ENCODE data around the gene RIC3. TPM values are rescaled to one million over a fixed set of nuclear protein-coding genes. Genes with fewer than 3 reads are reported as not detected.

The RIC3 gene
- 10 to 100 TPM; 12.8 to 20.2 (median 17.5) TPM for total RNA-seq
- polyA plus RNA-seq = 10.0 TPM
- long read RNA-seq, donor 1, transcript RIC3-203 (6 exons, 2,929 nt) = major isoform, 32 of 42 reads
- long read RNA-seq, donor 1, partial matches to known transcripts = 1 of 42 reads
- long read RNA-seq, donor 1, other reads (novel, unspliced or antisense) = 6 of 42 reads
- long read RNA-seq, donor 2, transcript RIC3-203 (6 exons, 2,929 nt) = major isoform, 14 of 20 reads
- long read RNA-seq, donor 2, partial matches to known transcripts = 1 of 20 reads
- long read RNA-seq, donor 2, other reads (novel, unspliced or antisense) = 4 of 20 reads
- long read RNA-seq, donor 3, full-length matches to known transcripts = 52 of 77 reads
- long read RNA-seq, donor 3, partial matches to known transcripts = 6 of 77 reads
- long read RNA-seq, donor 3, other reads (novel, unspliced or antisense) = 19 of 77 reads
- long read RNA-seq, donor 4, transcript RIC3-203 (6 exons, 2,929 nt) = major isoform, 14 of 17 reads
- long read RNA-seq, donor 4, partial matches to known transcripts = 0 of 17 reads
- long read RNA-seq, donor 4, other reads (novel, unspliced or antisense) = 2 of 17 reads

GRCh38 chr11:8168485-8169257, at the start of gene RIC3:
RIC3 (minus strand) TSS chr11:8169025; CDS start chr11:8168989, 36 bp downstream.
- Histone ChIP-seq H3K9me3 (ENCODE audit: control insufficient read depth, low read length) (no peaks in the 10 kb centered on the region), H3K27ac (ENCODE audit: low read length) (peak within 1 kb of the TSS; percentile 23), H3K27me3 (ENCODE audit: control insufficient read depth, insufficient read depth) (no peaks in the 10 kb centered on the region), H3K4me1 (ENCODE audit: control insufficient read depth, insufficient read depth, low read length) (no peaks in the 10 kb centered on the region), H3K4me3 (ENCODE audit: low read length) (peak within 1 kb of the TSS; percentile 61)
- intact Hi-C loops (cut with DNase I) = no loop called here
- DNase-seq (peak; percentile 42 to 77 (median 76)), ATAC-seq (peak; percentile 85 to 89)
- 3% methylated on average over 62 of the region's 62 CpGs for WGBS

GRCh38 chr11:8218409-8218808, 49.6 kb upstream of the RIC3 start:
- 72% methylated on average over 4 of the region's 4 CpGs for WGBS
- no peak overlapping the region for H3K4me3 ChIP-seq (ENCODE audit: low read length)
- no peaks in the 10 kb centered on the region for H3K9me3 ChIP-seq (ENCODE audit: control insufficient read depth, low read length)
- no peaks in the 10 kb centered on the region for H3K4me1 ChIP-seq (ENCODE audit: control insufficient read depth, insufficient read depth, low read length)
- no peak for DNase-seq
- H3K27ac ChIP-seq (ENCODE audit: low read length) = no peak overlapping the region
- intact Hi-C loops (cut with DNase I) = no loop called here
- H3K27me3 ChIP-seq (ENCODE audit: control insufficient read depth, insufficient read depth) = no peaks in the 10 kb centered on the region
- ATAC-seq = no peak

GRCh38 chr11:8217926-8218325, 49.1 kb upstream of the RIC3 start:
- no peak overlapping the region for H3K27ac ChIP-seq (ENCODE audit: low read length)
- no peaks in the 10 kb centered on the region for H3K9me3 ChIP-seq (ENCODE audit: control insufficient read depth, low read length)
- DNase-seq = no peak
- intact Hi-C loops (cut with DNase I) = no loop called here
- H3K4me3 ChIP-seq (ENCODE audit: low read length) = no peak overlapping the region
- 86% methylated on average over 11 of the region's 11 CpGs for WGBS
- H3K27me3 ChIP-seq (ENCODE audit: control insufficient read depth, insufficient read depth) = no peaks in the 10 kb centered on the region
- no peaks in the 10 kb centered on the region for H3K4me1 ChIP-seq (ENCODE audit: control insufficient read depth, insufficient read depth, low read length)
- ATAC-seq = no peak

GRCh38 chr11:8217136-8217535, 48.3 kb upstream of the RIC3 start:
- H3K27ac ChIP-seq (ENCODE audit: low read length) = no peak overlapping the region
- no peak for ATAC-seq
- intact Hi-C loops (cut with DNase I) = no loop called here

GRCh38 chr11:8213376-8213775, 44.6 kb upstream of the RIC3 start:
- intact Hi-C loops (cut with DNase I) = no loop called here
- H3K27me3 ChIP-seq (ENCODE audit: control insufficient read depth, insufficient read depth) = no peaks in the 10 kb centered on the region
- no peak overlapping the region for H3K4me3 ChIP-seq (ENCODE audit: low read length)
- no peaks in the 10 kb centered on the region for H3K9me3 ChIP-seq (ENCODE audit: control insufficient read depth, low read length)
- 73% methylated on average over 4 of the region's 4 CpGs for WGBS
- DNase-seq (no peak), ATAC-seq (no peak)
- H3K4me1 ChIP-seq (ENCODE audit: control insufficient read depth, insufficient read depth, low read length) = no peaks in the 10 kb centered on the region
- H3K27ac ChIP-seq (ENCODE audit: low read length) = no peak overlapping the region

More at GRCh38 chr11:8217136-8217535, 48.3 kb upstream of the RIC3 start:
- no peak overlapping the region for H3K4me3 ChIP-seq (ENCODE audit: low read length)
- no peaks in the 10 kb centered on the region for H3K9me3 ChIP-seq (ENCODE audit: control insufficient read depth, low read length)
- H3K4me1 ChIP-seq (ENCODE audit: control insufficient read depth, insufficient read depth, low read length) = no peaks in the 10 kb centered on the region
- 79% methylated on average over 4 of the region's 4 CpGs for WGBS
- H3K27me3 ChIP-seq (ENCODE audit: control insufficient read depth, insufficient read depth) = no peaks in the 10 kb centered on the region
- DNase-seq = no peak

- H3K4me1 ChIP-seq (ENCODE audit: control insufficient read depth, insufficient read depth, low read length) = peaks cover 5% of the 10 kb centered on the region
- H3K27ac ChIP-seq (ENCODE audit: low read length) = no peak overlapping the region
- H3K4me3 ChIP-seq (ENCODE audit: low read length) = no peak overlapping the region
- ATAC-seq = no peak
- intact Hi-C loops (cut with DNase I) = no loop called here
- no peaks in the 10 kb centered on the region for H3K9me3 ChIP-seq (ENCODE audit: control insufficient read depth, low read length)
- DNase-seq = peak in 2 of 3 donors; percentile 79 to 80
- H3K27me3 ChIP-seq (ENCODE audit: control insufficient read depth, insufficient read depth) = no peaks in the 10 kb centered on the region
- WGBS = 50% methylated on average over 4 of the region's 4 CpGs
Observed at GRCh38 chr11:8209208-8209807, 40.5 kb upstream of the RIC3 start.

GRCh38 chr11:8207080-8208000, 38.5 kb upstream of the RIC3 start:
- no peaks in the 10 kb centered on the region for H3K9me3 ChIP-seq (ENCODE audit: control insufficient read depth, low read length)
- no peaks in the 10 kb centered on the region for H3K27me3 ChIP-seq (ENCODE audit: control insufficient read depth, insufficient read depth)
- intact Hi-C loops (cut with DNase I) = no loop called here
- H3K4me1 ChIP-seq (ENCODE audit: control insufficient read depth, insufficient read depth, low read length) = peaks cover 5% of the 10 kb centered on the region
- H3K27ac ChIP-seq (ENCODE audit: low read length) = no peak overlapping the region
- no peak overlapping the region for H3K4me3 ChIP-seq (ENCODE audit: low read length)
- ATAC-seq (peak in 1 of 2 donors; percentile 9), DNase-seq (no peak)
- 46% methylated on average over 20 of the region's 20 CpGs for WGBS

GRCh38 chr11:8206251-8207079, 37.6 kb upstream of the RIC3 start:
- H3K27me3 ChIP-seq (ENCODE audit: control insufficient read depth, insufficient read depth) = no peaks in the 10 kb centered on the region
- H3K9me3 ChIP-seq (ENCODE audit: control insufficient read depth, low read length) = no peaks in the 10 kb centered on the region
- peak overlapping the region; percentile 42 for H3K4me3 ChIP-seq (ENCODE audit: low read length)
- WGBS = 9% methylated on average over 31 of the region's 31 CpGs
- intact Hi-C loops (cut with DNase I) = no loop called here
- ATAC-seq = peak; percentile 86 to 88
- DNase-seq = peak; percentile 63 to 86 (median 82)
- peaks cover 5% of the 10 kb centered on the region for H3K4me1 ChIP-seq (ENCODE audit: control insufficient read depth, insufficient read depth, low read length)
- H3K27ac ChIP-seq (ENCODE audit: low read length) = no peak overlapping the region

- Histone ChIP-seq H3K27ac (ENCODE audit: low read length) (no peak overlapping the region), H3K9me3 (ENCODE audit: control insufficient read depth, low read length) (no peaks in the 10 kb centered on the region), H3K4me1 (ENCODE audit: control insufficient read depth, insufficient read depth, low read length) (peaks cover 5% of the 10 kb centered on the region), H3K27me3 (ENCODE audit: control insufficient read depth, insufficient read depth) (no peaks in the 10 kb centered on the region), H3K4me3 (ENCODE audit: low read length) (no peak overlapping the region)
- intact Hi-C loops (cut with DNase I) = no loop called here
- no peak for DNase-seq
- ATAC-seq = no peak
- 92% methylated on average over 8 of the region's 8 CpGs for WGBS
Observed at GRCh38 chr11:8205566-8205965, 36.7 kb upstream of the RIC3 start.

Data from right cardiac atrium (tissue), 5 donors.